SK-N-SH (cell line): ENCODE data around the gene BMP7. TPM values are rescaled to one million over a fixed set of nuclear protein-coding genes. Genes with fewer than 3 reads are reported as not detected.

Experiments
- CTCF ChIA-PET: fragments of 300-600, 350-600 bp; formaldehyde crosslinking; extraction: SDS; loops from one replicate; lab custom pipeline; 2021; lab: Yijun Ruan, JAX
- POLR2A ChIA-PET: fragments of 350-600 bp; sonication (Branson Sonifier 250); formaldehyde crosslinking; extraction: SDS; loops from one replicate; lab custom pipeline; 2020; ENCODE audit warnings: antibody characterized with exemption, inconsistent platforms; lab: Yijun Ruan, JAX
- DNase-seq: peaks from one replicate; pipeline ENCODE4 v3.0.0; 2012
- H2AFZ ChIP-seq: fragments of 200-600 bp; sonication (generic); 2 replicates; pipeline ENCODE4 v1.8.1; 2016; ENCODE audit warnings: antibody characterized with exemption, mild to moderate bottlenecking, low read depth
- H3F3A ChIP-seq: fragments of 200-600 bp; sonication (generic); replicated peaks from 2 replicates; pipeline ENCODE3; 2016; ENCODE audit warnings: antibody characterized with exemption, mild to moderate bottlenecking; ENCODE audit not compliant: insufficient read depth
- H3K27ac ChIP-seq, 2 experiments: fragments of 200-500 bp in 1 of 2; fragments of 200-600 bp in 1 of 2; sonication (Bioruptor generic) in 1 of 2; sonication (generic), shearing (Covaris generic) in 1 of 2; 2 replicates each; pipeline versions ENCODE4 v1.5.1 to v1.6.1; 2014 to 2016; ENCODE audit warnings: low read depth in 2 of 2, inconsistent platforms in 1 of 2, low read length in 1 of 2, mild to moderate bottlenecking in 1 of 2, mixed read lengths in 1 of 2
- H3K27me3 ChIP-seq: fragments of 200-600 bp; sonication (generic), shearing (Covaris generic); 2 replicates; pipeline ENCODE4 v1.6.1; 2016; ENCODE audit warnings: mixed run types; ENCODE audit not compliant: insufficient read depth
- H3K36me3 ChIP-seq, 2 experiments: fragments of 200-500 bp in 1 of 2; fragments of 200-600 bp in 1 of 2; sonication (Bioruptor generic) in 1 of 2; sonication (generic) in 1 of 2; replicated peaks in 1 of 2; 2 replicates each; pipeline versions ENCODE3 to v1.5.1; 2014 to 2016; ENCODE audit warnings: low read length in 1 of 2, mild to moderate bottlenecking in 1 of 2; ENCODE audit not compliant: insufficient read depth in 2 of 2, control insufficient read depth in 1 of 2
- H3K4me1 ChIP-seq, 2 experiments: fragments of 200-500 bp in 1 of 2; fragments of 200-600 bp in 1 of 2; sonication (Bioruptor generic) in 1 of 2; sonication (generic), shearing (Covaris generic) in 1 of 2; 2 replicates each; pipeline versions ENCODE4 v1.5.1 to v1.6.1; 2014 to 2016; ENCODE audit warnings: low read depth in 1 of 2, low read length in 1 of 2, mixed run types in 1 of 2; ENCODE audit not compliant: insufficient read depth in 2 of 2, control insufficient read depth in 1 of 2
- H3K4me2 ChIP-seq: fragments of 200-600 bp; sonication (generic), shearing (Covaris generic); 2 replicates; pipeline ENCODE4 v1.6.1; 2017; ENCODE audit warnings: mixed run types
- H3K4me3 ChIP-seq, 2 experiments: fragments of 200-500 bp in 1 of 2; fragments of 200-600 bp in 1 of 2; sonication (Bioruptor generic) in 1 of 2; sonication (generic), shearing (Covaris generic) in 1 of 2; 2 replicates each; pipeline versions ENCODE4 v1.5.1 to v1.8.1; 2014 to 2016; ENCODE audit warnings: low read depth in 2 of 2, inconsistent platforms in 1 of 2, low read length in 1 of 2, mild to moderate bottlenecking in 1 of 2, mixed read lengths in 1 of 2, moderate library complexity in 1 of 2
- H3K79me2 ChIP-seq: fragments of 200-600 bp; sonication (generic); 2 replicates; pipeline ENCODE4 v1.8.1; 2017; ENCODE audit warnings: mild to moderate bottlenecking; ENCODE audit not compliant: insufficient read depth
- H3K9ac ChIP-seq: fragments of 200-600 bp; sonication (generic); 2 replicates; pipeline ENCODE4 v1.6.1; 2017; ENCODE audit warnings: mixed run types
- H3K9me2 ChIP-seq: fragments of 200-600 bp; sonication (generic); 2 replicates; pipeline ENCODE4 v1.6.1; 2017; ENCODE audit warnings: mixed run types
- H3K9me3 ChIP-seq: fragments of 200-600 bp; sonication (generic); 2 replicates; pipeline ENCODE4 v1.6.1; 2017; ENCODE audit warnings: mixed run types, mild to moderate bottlenecking, moderate library complexity
- H4K20me1 ChIP-seq: fragments of 200-600 bp; sonication (generic); 2 replicates; pipeline ENCODE4 v1.6.1; 2017; ENCODE audit warnings: mild to moderate bottlenecking, mixed run types; ENCODE audit not compliant: insufficient read depth
- EP300 ChIP-seq, 2 experiments: IDR thresholded peaks; 2 replicates each; pipeline versions ENCODE4 v1.4.0 to v1.6.1; 2012; ENCODE audit warnings: borderline replicate concordance in 1 of 2, low read depth in 1 of 2, low read length in 1 of 2
- EZH2phosphoT487 ChIP-seq: fragments of 200-600 bp; sonication (generic); IDR thresholded peaks from 2 replicates; pipeline ENCODE4 v1.6.1; 2017; ENCODE audit warnings: low read depth, mixed run types, mild to moderate bottlenecking, antibody characterized with exemption, moderate library complexity, borderline replicate concordance
- FOXJ3 ChIP-seq: sonication (generic); formaldehyde crosslinking; IDR thresholded peaks from 2 replicates; pipeline ENCODE4 v1.5.1; 2020; ENCODE audit warnings: mild to moderate bottlenecking, missing genetic modification reagents
- GATA2 ChIP-seq: sonication (generic); formaldehyde crosslinking; IDR thresholded peaks from 2 replicates; pipeline ENCODE4 v1.5.0; 2020; ENCODE audit warnings: mild to moderate bottlenecking, missing genetic modification reagents
- JUND ChIP-seq: IDR thresholded peaks from 2 replicates; pipeline ENCODE4 v1.4.0; 2012
- MEF2A ChIP-seq: IDR thresholded peaks from 2 replicates; pipeline ENCODE4 v1.4.0; 2012; ENCODE audit warnings: low read depth, borderline replicate concordance
- NFIC ChIP-seq: IDR thresholded peaks from 2 replicates; pipeline ENCODE4 v1.4.0; 2012; ENCODE audit warnings: borderline replicate concordance
- NRF1 ChIP-seq: IDR thresholded peaks from 2 replicates; pipeline ENCODE4 v1.6.1; 2012; ENCODE audit warnings: low read depth, mild to moderate bottlenecking, low read length
- POLR2AphosphoS5 ChIP-seq: IDR thresholded peaks from 2 replicates; pipeline ENCODE4 v1.6.1; 2012; ENCODE audit warnings: low read depth, low read length
- RAD21 ChIP-seq: IDR thresholded peaks from 2 replicates; pipeline ENCODE4 v1.6.1; 2012; ENCODE audit warnings: mild to moderate bottlenecking, low read length
- SIN3A ChIP-seq: IDR thresholded peaks from 2 replicates; pipeline ENCODE4 v1.6.1; 2012; ENCODE audit warnings: low read depth, mild to moderate bottlenecking, low read length, moderate library complexity, borderline replicate concordance
- SMC3 ChIP-seq: IDR thresholded peaks from 2 replicates; pipeline ENCODE4 v1.6.1; 2012; ENCODE audit warnings: low read depth, low read length, improper control_type of control experiment
- TCF12 ChIP-seq: IDR thresholded peaks from 2 replicates; pipeline ENCODE4 v1.4.0; 2012
- TEAD4 ChIP-seq: IDR thresholded peaks from 2 replicates; pipeline ENCODE4 v1.4.0; 2012; ENCODE audit warnings: mild to moderate bottlenecking, borderline replicate concordance; ENCODE audit not compliant: insufficient read depth
- YY1 ChIP-seq: IDR thresholded peaks from 2 replicates; pipeline ENCODE4 v1.4.0; 2012; ENCODE audit warnings: low read depth, mild to moderate bottlenecking
- WGBS: methylation state at CpG from one replicate; pipeline ENCODE4 v1.1.6; 2017; ENCODE audit warnings: low lambda C conversion rate; 5-methylcytosine and 5-hydroxymethylcytosine counted together
- polyA plus RNA-seq, 3 experiments: library from polyadenylated mRNA; depleted of rRNA; stranded (reverse); fragments of >200 nt; gene quantifications; 2 replicates each; pipeline ENCODE4 v1.2.3, GENCODE V29; 2012
- TF ChIP-seq, protein P1 (sequence below): IDR thresholded peaks from 2 replicates; pipeline ENCODE4 v1.4.0; 2012; ENCODE audit warnings: low read depth, borderline replicate concordance
- TF ChIP-seq, protein P2 (sequence below): fragments of 200-600 bp; sonication (generic); IDR thresholded peaks from 2 replicates; pipeline ENCODE4 v1.6.1; 2017; ENCODE audit warnings: antibody characterized with exemption, mild to moderate bottlenecking, moderate library complexity
- TF ChIP-seq, protein P3 (sequence below): IDR thresholded peaks from 2 replicates; pipeline ENCODE4 v1.4.0; 2012; ENCODE audit warnings: low read depth
- TF ChIP-seq, protein P4 (sequence below): IDR thresholded peaks from 2 replicates; pipeline ENCODE4; 2012
- TF ChIP-seq, protein P5 (sequence below): IDR thresholded peaks from 2 replicates; pipeline ENCODE4 v1.4.0; 2012; ENCODE audit warnings: low read depth, borderline replicate concordance

The BMP7 gene
- polyA plus RNA-seq, 1 of the 3 experiments (the other 2 are of a cell fraction), result not detected

DNA sequence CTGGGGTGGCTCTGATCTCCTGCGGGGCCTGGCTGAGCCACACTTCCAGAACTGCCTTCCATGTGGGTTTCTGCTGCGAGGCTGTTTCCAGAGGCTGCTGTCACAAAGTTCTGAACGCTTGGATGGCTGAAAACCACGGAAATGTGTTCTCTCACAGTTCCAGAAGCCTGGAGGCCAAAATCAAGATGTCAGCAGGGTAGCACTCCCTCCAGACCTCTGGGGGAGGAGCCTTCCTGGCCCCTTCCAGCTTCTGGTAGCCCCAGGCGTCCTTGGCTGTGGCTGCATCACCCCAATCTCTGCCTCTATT, 23.7 kb upstream of the BMP7 start (continued):
- TF ChIP-seq TEAD4 (no peak), SMC3 (no peak)

DNA sequence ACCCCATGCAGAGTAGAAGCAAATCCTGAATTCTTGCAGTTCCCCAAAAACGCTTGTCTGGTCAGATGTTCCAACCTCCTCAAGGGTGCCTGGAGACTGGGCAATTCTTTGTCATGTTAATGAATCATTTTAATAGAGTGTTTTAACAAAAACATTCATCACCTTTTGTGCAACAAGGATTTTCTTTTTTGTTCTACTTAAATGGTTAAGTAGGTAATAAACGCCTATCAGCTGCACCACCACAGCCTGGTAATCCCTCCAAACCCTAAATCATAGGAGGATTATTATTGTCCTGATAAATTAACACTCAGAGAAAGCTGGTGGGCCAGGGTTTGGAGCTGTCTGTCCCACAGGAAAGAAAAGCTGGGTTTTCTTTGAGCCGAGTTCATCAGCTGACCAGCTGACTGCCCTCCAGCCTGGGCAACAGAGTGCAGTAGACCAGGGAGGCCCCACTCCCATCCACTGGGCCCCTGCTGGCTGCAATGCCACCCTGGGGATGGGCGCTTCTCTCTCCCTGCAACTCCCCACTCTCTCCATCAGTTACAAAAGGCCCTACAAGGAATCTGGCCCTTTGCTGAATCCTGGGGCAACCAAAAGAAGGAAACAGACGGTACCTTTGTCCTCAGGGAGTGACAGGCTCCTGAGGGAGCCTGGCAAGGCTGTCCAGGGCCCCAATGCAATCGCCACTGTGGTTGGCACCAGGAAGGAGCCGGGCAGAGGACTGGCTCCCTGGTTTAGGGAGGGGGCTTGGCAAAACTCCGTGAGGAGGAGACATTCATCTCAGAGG, 23.1 kb upstream of the BMP7 start:
- POLR2A ChIA-PET, result no interaction called here
- WGBS, result 35% methylated on average over 6 of the region's 8 CpGs
- TF ChIP-seq, protein P1, sequence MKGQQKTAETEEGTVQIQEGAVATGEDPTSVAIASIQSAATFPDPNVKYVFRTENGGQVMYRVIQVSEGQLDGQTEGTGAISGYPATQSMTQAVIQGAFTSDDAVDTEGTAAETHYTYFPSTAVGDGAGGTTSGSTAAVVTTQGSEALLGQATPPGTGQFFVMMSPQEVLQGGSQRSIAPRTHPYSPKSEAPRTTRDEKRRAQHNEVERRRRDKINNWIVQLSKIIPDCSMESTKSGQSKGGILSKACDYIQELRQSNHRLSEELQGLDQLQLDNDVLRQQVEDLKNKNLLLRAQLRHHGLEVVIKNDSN, result no peak
- TF ChIP-seq, protein P2, sequence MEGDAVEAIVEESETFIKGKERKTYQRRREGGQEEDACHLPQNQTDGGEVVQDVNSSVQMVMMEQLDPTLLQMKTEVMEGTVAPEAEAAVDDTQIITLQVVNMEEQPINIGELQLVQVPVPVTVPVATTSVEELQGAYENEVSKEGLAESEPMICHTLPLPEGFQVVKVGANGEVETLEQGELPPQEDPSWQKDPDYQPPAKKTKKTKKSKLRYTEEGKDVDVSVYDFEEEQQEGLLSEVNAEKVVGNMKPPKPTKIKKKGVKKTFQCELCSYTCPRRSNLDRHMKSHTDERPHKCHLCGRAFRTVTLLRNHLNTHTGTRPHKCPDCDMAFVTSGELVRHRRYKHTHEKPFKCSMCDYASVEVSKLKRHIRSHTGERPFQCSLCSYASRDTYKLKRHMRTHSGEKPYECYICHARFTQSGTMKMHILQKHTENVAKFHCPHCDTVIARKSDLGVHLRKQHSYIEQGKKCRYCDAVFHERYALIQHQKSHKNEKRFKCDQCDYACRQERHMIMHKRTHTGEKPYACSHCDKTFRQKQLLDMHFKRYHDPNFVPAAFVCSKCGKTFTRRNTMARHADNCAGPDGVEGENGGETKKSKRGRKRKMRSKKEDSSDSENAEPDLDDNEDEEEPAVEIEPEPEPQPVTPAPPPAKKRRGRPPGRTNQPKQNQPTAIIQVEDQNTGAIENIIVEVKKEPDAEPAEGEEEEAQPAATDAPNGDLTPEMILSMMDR, result no peak
- TF ChIP-seq NRF1 (no peak), SMC3 (no peak), NFIC (no peak), TCF12 (no peak), YY1 (no peak), EP300 (IDR thresholded peaks at IDR 0.05; ENCODE audit: borderline replicate concordance in 1 of 2, low read depth in 1 of 2, low read length in 1 of 2) (no peak), POLR2AphosphoS5 (no peak), TEAD4 (no peak), JUND (no peak), MEF2A (no peak), SIN3A (no peak), EZH2phosphoT487 (no peak), GATA2 (CRISPR knock-in tag) (no peak), FOXJ3 (CRISPR knock-in tag) (no peak), RAD21 (no peak)
- TF ChIP-seq, protein P3, sequence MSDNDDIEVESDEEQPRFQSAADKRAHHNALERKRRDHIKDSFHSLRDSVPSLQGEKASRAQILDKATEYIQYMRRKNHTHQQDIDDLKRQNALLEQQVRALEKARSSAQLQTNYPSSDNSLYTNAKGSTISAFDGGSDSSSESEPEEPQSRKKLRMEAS, result no peak
- TF ChIP-seq, protein P4, sequence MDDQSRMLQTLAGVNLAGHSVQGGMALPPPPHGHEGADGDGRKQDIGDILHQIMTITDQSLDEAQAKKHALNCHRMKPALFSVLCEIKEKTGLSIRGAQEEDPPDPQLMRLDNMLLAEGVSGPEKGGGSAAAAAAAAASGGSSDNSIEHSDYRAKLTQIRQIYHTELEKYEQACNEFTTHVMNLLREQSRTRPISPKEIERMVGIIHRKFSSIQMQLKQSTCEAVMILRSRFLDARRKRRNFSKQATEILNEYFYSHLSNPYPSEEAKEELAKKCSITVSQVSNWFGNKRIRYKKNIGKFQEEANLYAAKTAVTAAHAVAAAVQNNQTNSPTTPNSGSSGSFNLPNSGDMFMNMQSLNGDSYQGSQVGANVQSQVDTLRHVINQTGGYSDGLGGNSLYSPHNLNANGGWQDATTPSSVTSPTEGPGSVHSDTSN, result no peak
- TF ChIP-seq, protein P5, sequence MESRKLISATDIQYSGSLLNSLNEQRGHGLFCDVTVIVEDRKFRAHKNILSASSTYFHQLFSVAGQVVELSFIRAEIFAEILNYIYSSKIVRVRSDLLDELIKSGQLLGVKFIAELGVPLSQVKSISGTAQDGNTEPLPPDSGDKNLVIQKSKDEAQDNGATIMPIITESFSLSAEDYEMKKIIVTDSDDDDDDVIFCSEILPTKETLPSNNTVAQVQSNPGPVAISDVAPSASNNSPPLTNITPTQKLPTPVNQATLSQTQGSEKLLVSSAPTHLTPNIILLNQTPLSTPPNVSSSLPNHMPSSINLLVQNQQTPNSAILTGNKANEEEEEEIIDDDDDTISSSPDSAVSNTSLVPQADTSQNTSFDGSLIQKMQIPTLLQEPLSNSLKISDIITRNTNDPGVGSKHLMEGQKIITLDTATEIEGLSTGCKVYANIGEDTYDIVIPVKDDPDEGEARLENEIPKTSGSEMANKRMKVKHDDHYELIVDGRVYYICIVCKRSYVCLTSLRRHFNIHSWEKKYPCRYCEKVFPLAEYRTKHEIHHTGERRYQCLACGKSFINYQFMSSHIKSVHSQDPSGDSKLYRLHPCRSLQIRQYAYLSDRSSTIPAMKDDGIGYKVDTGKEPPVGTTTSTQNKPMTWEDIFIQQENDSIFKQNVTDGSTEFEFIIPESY, result no peak
- TF ChIP-seq, all 33 proteins: peak for 0
- Histone ChIP-seq H3K4me3 (no peak overlapping the region), H3K79me2 (no peaks in the 10 kb centered on the region), H3F3A (no peaks in the 10 kb centered on the region), H3K4me1 (peaks cover 0 to 3% of the 10 kb centered on the region in 2 experiments; a peak in 1 of 4 replicates), H3K9me3 (no peaks in the 10 kb centered on the region), H3K36me3 (no peaks in the 10 kb centered on the region), H3K9me2 (no peaks in the 10 kb centered on the region), H4K20me1 (no peaks in the 10 kb centered on the region), H3K4me2 (no peak overlapping the region), H3K9ac (no peak overlapping the region), H3K27ac (no peak overlapping the region), H2AFZ (no peak overlapping the region), H3K27me3 (no peaks in the 10 kb centered on the region; the same call in 1 of the 2 replicates)
- CTCF ChIA-PET, result interaction anchor here (1.1 to 1.2 kb wide), 3 partner anchors 26 to 57 kb away, joined by 3 to 5 read pairs (median 4); no protein-coding TSS in a partner anchor
- DNase-seq, result no peak
